ENCODE measurements around the gene RFXAP.

RFXAP gene

DNA sequence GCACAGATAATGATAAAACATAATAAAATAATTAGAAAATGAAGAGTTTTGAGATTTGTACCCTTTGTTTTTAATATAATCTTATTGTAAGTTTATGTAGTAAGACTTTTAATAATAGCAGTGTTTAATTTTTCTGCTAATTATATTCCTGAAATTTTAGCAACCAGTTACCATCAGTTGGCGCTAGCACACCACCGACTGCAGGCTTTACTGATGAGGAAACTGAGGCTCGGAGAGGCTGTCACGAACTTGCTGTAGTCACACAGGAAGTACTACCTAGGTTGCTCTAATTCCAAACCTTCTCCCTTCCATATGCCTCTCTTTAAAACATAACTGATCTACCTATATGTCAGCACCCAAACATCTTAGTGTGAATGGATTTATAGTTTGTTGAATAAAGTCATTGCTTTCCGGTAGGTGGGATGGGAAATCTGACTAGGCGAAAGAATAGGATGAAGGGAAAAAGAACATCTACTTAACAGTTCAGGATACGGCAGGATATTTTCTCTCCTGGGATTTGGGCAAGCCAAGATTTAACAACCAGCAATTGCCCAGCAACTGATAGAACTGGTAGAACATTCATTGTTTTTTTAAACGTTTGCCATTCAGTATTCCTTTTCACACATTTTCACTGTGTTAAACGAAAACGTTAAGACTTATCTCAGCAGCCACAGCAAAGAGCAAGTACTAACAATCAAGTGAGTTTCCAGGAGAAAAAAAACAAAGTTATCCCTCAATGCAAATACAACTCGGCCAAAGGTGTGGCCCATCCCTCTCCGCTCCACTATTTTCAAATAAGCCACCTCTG lies 822 bp upstream of the RFXAP start:
- DNase-seq (ENCODE audit: low read depth, low spot score), result no peak

DNA sequence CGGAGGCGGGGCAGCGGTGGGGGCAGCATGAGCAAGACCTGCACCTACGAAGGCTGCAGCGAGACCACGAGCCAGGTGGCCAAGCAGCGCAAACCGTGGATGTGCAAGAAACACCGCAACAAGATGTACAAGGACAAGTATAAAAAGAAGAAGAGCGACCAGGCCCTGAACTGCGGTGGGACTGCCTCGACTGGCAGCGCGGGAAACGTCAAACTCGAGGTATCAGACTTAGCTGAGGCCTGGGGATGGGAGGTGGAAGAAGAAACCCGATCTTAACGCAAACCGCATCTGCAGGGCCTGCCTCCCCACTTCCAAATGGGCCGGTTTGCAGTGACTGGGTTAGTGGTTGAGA lies 693 bp downstream of the RFXAP start:
- DNase-seq (ENCODE audit: low read depth, low spot score), result no peak

DNA sequence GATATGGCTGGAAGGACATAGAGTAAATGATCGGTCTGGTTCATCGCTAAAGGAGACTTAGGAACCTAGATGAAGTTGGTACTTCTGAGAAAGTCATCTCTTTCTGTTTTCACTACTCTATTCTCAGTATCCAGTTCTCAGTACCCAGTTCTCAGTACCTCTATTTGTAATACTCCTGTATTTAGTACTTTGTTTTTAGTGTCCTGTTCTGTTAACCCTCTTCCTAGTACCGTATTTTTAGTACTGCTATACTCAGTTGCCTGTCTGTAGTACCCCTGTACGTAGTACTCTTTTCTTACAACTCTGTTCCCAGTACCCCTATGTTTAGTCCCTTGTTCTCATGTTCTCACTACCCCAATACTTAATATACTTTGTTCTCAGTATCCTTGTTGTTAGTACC lies 1.2 kb downstream of the RFXAP start:
- no peak for DNase-seq (ENCODE audit: low read depth, low spot score)

GRCh38 chr13:36822785-36823184 lies 3.8 kb downstream of the RFXAP start:
- no peak for DNase-seq (ENCODE audit: low read depth, low spot score)

- DNase-seq (ENCODE audit: low read depth, low spot score), result no peak
These were observed 10.7 kb downstream of the RFXAP start for GRCh38 chr13:36829753-36830152.

DNA sequence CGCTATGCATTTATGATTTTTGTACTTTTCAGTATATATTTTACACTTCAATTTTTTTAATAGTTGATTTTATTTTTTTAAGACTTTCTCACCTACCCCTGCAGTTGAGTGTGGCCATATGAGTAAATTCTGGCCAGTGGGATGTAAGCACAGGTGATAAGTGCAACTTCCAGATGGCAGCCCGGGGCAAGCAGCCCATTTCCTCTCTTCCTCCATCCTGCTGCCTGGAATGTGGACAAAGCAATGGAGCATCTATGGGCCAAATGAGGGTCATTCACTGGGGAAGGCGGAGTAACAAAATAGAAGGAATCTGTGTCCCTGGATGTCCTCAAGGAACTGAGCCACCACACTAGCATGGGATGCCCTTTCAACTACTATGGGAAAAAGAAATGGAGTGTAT lies 12.3 kb downstream of the RFXAP start:
- DNase-seq (ENCODE audit: low read depth, low spot score), result no peak

- DNase-seq (ENCODE audit: low read depth, low spot score), result no peak
These were observed 15.3 kb downstream of the RFXAP start for GRCh38 chr13:36834299-36834698.

DNA sequence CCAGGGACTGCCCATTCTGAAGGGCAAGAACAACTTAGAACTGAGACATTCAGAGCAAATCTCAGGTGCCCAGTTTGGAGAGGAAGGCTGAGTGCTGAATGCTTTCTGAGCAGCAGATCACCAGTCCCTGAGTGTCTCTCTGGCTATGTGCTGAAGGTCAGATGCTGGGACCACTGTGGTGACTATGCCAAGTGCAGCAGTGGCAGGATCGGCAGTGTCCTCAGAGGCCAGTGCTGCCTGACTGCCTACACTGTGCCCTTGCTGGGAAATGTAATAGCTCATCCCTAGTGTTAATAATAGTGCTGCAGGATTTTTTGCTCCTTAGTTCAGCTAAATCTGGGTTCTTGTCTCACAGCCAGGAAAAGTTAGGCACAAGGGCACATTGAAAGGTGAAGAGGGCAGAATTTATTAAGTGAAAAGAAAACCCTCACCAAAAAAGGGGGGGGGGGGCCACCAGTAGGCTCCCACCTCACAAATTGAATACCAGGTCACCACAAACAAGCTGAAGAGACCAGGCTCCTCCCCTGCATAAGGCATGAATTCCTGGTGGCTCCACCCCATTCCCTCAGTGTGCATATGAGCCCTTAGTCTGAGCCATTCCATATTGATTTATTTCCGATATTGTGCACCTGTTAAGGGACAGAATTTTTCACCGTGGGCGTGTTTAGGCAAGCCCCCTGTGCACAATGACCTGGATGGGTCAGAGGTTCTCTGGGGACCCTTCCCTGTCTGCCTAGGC lies 18.5 kb downstream of the RFXAP start:
- no peak for DNase-seq (ENCODE audit: low read depth, low spot score)

- no peak for DNase-seq (ENCODE audit: low read depth, low spot score)
These were observed 20.3 kb downstream of the RFXAP start for GRCh38 chr13:36839281-36839680.

GRCh38 chr13:36839981-36840380 lies 21.0 kb downstream of the RFXAP start:
- DNase-seq (ENCODE audit: low read depth, low spot score), result no peak

- no peak for DNase-seq (ENCODE audit: low read depth, low spot score)
These were observed 21.8 kb downstream of the RFXAP start for GRCh38 chr13:36840718-36841250.

DNA sequence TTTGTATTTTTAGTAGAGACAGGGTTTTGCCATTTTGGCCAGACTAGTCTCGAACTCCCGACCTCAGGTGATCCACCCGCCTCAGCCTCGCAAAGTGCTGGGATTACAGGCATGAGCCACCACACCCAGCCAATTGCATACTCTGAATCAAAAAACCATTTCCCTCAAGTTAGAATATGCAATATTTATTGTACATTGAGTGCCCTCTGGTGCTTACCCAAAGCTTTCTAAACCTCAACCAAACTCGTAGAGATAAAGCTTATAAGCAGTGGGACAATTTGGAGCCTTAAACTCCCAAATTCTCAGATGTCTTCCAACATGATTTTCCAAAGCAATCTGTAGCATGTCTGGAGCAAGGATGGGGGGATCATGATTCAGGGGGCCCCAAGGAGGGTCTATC lies 22.4 kb downstream of the RFXAP start:
- DNase-seq (ENCODE audit: low read depth, low spot score), result no peak

GRCh38 chr13:36847606-36848005 lies 28.6 kb downstream of the RFXAP start:
- no peak for DNase-seq (ENCODE audit: low read depth, low spot score)

- no peak for DNase-seq (ENCODE audit: low read depth, low spot score)
These were observed 29.4 kb downstream of the RFXAP start for GRCh38 chr13:36848199-36848982.

GRCh38 chr13:36850790-36851438 lies 31.9 kb downstream of the RFXAP start:
- DNase-seq (ENCODE audit: low read depth, low spot score), result no peak

- DNase-seq (ENCODE audit: low read depth, low spot score), result no peak
These were observed 38.2 kb downstream of the RFXAP start for GRCh38 chr13:36857253-36857652.

DNA sequence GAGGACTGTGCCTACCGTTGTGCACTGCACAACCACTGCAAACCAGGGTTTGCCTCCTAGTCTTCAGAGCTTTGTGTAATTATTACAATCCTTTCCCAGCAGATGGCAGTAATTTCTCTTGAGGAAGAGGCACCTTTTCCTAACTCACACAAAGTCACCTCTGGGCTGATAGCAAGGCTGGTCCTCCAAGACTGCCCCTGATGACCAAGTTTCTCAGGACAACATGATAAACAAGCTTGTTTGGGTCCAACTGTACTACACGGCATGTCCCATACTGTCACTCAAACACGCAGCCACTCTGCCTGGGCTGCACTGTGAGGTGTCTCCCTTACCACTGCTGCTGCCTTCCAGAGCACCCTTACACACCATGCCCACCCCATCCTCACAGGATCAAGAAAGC lies 39.3 kb downstream of the RFXAP start:
- DNase-seq (ENCODE audit: low read depth, low spot score), result no peak

DNA sequence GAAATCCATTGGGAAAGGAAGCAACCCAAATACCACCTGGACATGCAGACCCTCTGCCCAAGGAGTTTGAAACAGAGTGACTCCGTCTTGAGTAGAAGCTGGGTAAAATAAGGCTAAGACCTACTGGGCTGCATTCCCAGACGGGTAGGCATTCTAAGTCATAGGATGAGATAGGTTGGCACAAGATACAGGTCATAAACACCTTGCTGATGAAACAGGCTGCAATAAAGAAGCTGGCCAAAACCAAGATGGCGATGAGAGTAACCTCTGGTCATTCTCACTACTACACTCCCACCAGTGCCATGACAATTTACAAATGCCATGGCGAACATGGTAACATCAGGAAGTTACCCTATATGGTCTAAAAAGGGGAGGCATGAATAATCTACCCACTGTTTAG lies 40.2 kb downstream of the RFXAP start:
- DNase-seq (ENCODE audit: low read depth, low spot score), result no peak

GRCh38 chr13:36862002-36862685 lies 43.1 kb downstream of the RFXAP start:
- no peak for DNase-seq (ENCODE audit: low read depth, low spot score)

DNA sequence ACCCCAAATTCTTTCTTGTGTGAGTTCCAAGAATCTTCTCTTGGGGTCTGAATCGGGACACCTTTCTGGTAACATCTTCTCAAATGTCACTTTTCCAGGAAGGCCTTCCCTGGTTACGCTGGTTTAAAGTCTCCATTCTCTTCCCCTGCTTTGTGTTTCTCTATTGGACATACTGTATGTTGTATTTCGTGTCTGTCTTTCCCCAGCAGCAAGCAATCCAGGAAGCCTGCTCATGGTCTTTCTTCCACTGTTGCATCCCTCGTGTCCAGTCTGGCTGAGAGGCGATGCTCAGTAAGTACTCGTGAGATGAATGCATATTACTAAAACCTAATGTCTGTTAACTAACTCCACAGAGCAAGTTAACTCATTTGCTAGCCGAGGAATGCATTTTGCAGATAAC lies 43.7 kb downstream of the RFXAP start:
- DNase-seq (ENCODE audit: low read depth, low spot score), result no peak

GRCh38 chr13:36865265-36865664 lies 46.2 kb downstream of the RFXAP start:
- no peak for DNase-seq (ENCODE audit: low read depth, low spot score)

Data from activated CD4-positive, CD25-positive, alpha-beta regulatory T cell treated with anti-CD3 and anti-CD28 coated beads, Interleukin-2, amount 50 U/mL, for 16 hours (primary cell).